HL-60/S4 treated with phorbol 12-myristate 13-acetate at 8.2 ng/mL for 4 days and 3 days (cell line): ENCODE measurements around the gene NOTO.

ENCODE experiments used
- in situ Hi-C: fragments of 300-500 bp; cut with MboI; formaldehyde crosslinking; loops from 2 replicates; pipeline ENCODE4 v1.15.0; 2022; ENCODE audit warnings: low sequenced_read_pairs

NOTO gene, protein sequence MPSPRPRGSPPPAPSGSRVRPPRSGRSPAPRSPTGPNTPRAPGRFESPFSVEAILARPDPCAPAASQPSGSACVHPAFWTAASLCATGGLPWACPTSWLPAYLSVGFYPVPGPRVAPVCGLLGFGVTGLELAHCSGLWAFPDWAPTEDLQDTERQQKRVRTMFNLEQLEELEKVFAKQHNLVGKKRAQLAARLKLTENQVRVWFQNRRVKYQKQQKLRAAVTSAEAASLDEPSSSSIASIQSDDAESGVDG

DNA sequence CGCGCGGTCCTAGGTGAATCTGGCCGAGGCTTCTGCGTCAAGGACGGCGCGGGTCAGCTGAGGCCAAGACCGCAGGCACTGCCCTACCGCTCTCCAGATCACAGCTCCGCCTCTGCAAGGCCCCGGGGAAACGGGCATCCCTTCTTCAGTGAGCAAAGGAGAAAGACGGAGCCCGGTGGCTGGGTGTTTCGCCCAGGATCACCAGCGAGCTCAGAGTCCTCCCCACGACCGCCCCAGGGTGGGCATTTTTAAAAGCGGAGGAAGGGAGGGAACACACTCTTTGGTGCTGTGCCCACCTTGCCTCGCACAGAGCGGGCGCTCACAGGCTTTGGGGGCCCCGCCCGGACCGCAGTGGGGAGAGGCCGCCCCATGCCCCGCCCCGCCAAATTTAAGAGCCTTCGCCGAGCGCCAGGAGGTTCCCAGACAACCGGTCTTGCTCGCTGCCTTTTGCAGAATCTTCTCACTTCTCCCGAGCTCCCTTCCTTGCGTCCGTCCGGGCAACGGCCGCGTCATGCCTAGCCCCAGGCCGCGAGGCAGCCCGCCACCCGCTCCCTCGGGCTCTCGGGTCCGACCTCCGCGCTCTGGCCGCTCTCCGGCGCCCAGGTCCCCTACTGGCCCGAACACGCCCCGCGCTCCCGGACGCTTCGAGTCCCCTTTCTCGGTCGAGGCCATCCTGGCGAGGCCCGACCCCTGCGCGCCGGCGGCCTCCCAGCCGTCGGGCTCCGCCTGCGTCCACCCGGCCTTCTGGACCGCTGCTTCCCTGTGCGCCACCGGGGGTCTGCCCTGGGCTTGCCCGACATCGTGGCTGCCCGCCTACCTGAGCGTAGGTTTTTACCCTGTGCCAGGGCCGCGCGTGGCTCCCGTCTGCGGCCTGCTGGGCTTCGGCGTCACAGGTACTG is at the start of gene NOTO:
TSS of gene NOTO (plus strand) at position 419 of the 899 bp plus-strand sequence. CDS start at position 512, 93 bp downstream.
- in situ Hi-C loops, result no loop called here

DNA sequence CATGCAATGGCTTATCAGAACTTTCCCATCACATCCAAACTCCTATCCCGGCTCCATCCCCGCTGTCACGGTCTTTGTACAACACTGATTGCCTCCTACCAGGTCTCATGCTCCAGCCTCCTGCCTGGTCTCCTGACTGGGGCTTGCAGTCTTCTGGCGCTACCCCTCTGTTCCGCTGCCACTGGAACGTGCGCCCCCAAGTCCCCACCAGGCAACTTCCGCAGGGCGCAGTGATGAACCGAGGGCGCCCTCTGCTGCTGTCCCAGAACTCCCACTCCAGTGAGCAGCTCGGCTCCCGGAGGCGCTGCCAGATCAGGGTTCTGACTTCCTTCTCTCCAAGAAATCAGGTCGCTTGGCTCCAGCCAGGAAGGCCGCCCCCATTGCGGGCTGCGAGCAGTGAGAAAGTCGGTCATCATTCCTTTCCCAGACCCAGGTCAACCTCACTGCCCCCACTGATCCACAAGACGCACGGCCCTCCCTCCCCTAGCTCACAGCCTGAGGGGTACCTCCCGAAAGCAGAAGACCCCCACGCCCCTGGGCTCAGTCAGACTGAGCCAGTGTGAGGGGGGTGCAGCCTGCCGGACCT is 45.7 kb upstream of the NOTO start:
- in situ Hi-C loops, result loop anchor here (25.0 kb wide), 1 partner anchor 269 kb away; the partner anchor contains the start of gene SPR

DNA sequence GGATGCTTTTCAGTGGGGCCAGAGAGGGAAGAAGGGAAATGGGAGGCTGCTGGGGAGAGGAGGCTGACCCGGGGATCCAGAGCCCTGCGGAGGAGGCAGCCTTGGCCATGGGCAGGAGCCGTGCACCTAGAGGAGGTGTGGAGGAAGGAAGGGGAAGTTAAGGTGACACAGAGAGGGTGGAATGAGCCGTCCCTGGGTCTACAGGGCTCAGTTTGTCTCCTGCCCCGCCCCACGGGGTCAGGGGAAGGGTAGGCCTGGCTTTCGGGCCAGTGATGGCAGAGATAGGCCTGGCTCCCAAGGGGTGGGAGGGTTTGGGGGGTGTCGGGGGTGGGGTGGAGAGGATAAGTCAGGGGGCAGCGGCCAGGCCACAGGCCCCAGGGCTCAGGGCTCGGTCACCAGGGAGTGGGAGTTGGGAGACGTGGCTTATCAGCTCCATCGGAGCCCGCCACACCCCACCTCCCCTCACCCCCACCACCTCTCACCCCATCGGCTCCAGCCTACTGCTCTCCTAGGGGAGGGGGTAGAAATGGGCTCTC is 39.5 kb upstream of the NOTO start:
- in situ Hi-C loops, result loop anchor here (25.0 kb wide), 1 partner anchor 276 kb away; the partner anchor contains the start of gene SPR

DNA sequence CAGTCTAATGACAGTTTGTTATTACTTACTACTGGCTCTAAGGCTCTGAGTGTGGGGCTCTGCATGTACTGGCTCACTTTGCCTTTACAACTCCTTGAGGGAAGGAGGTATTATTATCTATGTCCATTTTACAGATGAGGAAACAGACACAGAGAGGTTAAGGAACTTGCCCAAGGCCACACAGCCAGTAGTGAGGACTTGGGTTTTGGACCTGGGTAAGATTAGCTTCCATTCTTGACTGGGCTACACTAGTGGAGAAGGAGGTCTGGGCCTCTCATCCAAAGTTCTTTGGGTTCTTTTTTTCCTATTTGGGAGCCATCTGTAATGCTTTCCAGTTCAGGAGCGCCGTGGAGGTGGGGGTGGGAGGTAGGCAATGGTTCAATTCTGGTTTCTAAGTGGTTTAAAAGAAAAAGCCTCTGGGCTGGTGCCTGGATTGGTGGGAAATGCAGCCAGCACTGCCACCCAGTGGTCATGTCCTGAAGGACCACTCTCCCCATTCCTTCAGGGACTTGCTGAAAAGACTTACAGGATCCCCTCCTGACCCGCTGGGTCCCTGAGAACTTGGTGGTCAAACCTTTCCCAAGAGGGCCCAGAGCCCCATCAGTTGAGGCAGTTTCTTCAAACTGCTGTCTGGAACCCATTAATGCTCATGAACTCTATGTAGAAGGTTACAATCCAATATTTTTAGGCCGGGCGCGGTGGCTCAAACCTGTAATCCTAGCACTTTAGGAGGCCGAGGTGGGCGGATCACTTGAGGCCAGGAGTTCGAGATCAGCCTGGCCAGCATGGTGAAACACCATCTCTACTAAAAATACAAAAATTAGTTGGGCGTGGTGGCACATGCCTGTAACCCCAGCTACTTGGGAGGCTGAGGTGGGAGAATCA is 38.6 kb upstream of the NOTO start:
- in situ Hi-C loops, result loop anchor here (25.0 kb wide), 1 partner anchor 276 kb away; the partner anchor contains the start of gene SPR

DNA sequence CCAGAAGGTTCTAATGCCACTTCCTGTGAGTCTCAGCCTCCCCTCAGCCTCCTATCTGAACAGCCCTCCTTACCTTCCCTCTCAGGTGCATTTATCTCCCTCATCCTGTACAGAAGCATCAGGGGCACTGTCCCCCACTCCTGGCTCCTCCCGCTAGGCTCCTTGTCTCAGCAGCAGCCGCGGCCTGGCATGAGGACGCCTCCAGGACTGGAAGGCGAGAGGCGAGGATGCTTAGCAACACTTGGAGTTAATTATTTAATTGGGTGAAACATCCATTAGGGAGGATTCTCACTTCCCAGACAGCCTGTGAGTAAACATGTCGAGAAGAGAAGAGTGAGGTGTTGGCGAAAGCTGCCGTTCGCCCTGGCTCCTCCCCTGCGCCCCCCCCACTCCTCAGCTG is 36.4 kb upstream of the NOTO start:
- in situ Hi-C loops, result loop anchor here (25.0 kb wide), 1 partner anchor 279 kb away; the partner anchor contains the start of gene SPR

DNA sequence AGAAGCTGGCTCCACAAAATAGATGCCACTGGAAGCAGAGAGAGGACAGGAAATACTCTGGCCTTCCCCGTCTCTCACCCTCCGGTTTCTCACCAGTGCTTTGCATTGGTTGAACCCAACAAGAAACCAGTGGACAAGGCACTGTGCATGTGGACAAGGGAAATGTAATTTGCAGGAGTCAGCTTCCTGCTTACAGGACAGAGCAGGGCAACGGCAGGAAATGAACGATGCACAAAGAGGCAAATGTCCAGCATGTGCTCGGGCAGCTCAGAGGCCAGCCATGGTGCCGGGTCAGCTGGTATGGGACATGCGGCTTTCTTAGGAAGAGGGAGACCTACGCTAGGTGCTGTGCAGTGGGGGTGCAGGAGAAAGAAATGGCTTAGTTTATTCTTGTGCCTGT is 35.6 kb upstream of the NOTO start:
- in situ Hi-C loops, result loop anchor here (25.0 kb wide), 1 partner anchor 280 kb away; the partner anchor contains the start of gene SPR

DNA sequence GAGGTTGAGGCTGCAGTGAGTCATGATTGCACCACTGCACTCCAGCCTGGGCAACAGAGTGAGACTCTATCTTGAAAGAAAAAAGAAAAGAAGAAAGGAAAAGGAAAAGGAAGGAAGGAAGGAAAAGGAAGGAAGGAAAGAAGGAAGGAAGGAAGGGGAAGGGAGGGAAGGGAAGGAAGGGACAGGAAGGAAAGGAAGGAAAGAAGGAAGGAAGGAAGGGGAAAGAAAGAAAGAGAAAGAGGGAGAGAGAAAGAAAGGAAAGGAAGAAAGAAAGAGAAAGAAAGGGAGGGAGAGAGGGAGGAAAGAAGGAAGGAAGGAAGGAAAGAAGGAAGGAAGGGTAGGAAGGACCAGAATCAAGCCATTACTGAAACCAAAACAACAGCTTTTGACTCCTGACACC is 34.0 kb upstream of the NOTO start:
- in situ Hi-C loops, result loop anchor here (25.0 kb wide), 1 partner anchor 281 kb away; the partner anchor contains the start of gene SPR

DNA sequence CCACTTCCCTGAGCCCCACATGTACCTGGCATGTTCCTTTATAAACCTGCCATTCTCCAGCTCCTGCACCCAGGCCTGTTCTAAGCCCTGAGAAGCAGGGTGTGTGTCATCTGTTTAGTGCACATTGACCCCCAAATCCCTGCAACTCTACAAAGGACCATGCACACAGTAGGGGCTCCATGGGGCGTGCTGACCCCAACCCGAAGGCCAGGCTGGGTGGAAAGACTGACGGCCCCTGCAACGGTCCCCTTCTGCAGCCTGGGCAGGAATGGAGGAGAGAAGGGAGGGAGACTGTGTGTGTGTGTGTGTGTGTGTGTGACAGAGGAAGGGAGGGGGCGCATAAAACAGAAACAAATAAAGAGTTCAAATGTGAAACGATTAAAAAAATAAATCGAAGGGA is 32.0 kb upstream of the NOTO start:
- in situ Hi-C loops, result loop anchor here (25.0 kb wide), 1 partner anchor 283 kb away; the partner anchor contains the start of gene SPR

DNA sequence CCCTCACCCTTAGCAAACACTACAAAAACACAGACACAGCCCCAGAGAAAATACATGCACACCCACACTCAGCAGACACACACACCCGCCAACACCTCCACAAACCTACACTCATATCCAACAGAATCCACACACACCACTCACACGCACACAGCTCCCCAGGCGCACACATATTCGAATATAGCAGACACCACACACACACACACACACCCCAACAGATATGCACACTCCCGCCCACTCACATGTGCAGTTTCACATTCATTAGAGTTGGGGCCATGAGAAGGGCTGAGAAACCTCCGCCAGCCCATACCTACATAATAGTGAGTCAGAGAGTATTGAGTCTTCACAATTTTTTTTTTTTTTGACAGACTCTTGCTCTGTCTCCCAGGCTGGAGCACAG is 29.4 kb upstream of the NOTO start:
- in situ Hi-C loops, result loop anchor here (25.0 kb wide), 1 partner anchor 286 kb away; the partner anchor contains the start of gene SPR

DNA sequence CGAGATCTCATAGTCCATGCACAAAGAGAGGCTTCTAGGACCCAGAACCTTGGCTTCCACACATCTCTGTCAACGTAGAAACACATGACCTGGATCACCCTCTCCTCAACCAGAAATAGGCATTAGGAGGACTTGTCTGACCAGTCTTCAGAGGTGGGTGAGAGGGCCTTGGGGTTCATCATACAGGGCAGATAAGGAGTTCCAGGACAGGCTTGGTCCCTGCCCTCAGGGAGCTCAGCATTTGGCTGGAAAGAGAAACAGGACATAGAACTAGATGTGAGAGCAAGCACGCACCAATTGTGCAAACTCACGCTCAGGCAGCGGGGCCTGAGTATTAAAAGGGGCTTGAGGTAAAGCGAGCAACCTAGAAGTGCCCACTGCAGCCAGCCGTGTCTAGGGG is 28.6 kb upstream of the NOTO start:
- in situ Hi-C loops, result loop anchor here (25.0 kb wide), 1 partner anchor 286 kb away; the partner anchor contains the start of gene SPR

DNA sequence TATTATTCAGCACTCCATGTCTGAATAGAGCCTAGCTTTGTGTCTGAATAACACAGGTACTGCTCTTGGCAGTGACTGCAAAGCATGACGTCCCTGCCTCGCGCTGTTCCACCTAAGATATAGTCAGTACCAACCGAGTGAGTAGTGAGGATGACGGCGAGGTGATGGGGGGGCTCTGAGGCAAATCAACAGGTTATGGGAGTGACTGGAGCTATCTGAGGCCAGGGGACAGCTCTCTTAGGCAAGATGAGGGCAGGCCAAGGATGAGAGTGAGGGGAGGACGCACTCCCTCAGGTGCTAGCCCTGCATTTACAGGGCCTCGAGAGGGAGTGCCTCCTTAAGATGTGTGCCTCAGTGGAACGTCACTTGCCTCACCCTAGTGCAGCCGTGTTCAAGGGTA is 28.1 kb upstream of the NOTO start:
- in situ Hi-C loops, result loop anchor here (25.0 kb wide), 1 partner anchor 287 kb away; the partner anchor contains the start of gene SPR

DNA sequence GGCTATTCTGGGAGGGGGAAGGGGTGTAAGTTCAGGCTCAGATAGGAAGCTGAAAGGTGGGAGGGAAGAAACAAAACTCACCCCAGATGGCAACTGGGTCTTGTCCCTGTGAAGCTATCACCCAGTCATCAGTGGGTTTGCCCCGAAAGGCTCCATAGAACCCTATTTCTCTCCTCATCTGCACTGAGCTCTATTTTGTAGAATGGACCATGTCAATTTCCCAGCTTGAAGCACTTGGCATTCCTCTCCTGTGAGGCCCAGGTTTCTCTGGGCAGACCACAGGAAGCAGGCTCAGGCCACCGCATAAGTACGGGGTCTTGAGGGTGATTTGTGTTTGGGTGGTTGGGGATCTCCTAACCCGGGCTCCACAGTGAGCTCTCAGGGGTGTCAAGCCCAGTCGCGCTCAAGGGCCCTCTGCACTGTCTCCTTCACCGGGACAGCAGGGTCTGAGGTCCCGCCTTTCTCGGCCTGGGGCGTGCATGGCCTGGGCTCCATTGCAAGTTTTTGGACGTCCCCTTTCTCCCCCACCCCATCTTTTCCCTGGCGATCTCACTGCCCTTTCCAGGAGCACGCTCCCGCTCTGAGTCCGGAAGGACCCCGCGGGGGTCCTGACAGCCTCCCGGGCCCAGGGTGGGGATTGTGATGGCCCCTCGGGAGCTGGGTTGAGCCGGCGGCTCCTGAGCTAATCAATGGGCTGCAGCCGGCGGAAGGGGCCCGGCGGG is 27.3 kb upstream of the NOTO start:
- in situ Hi-C loops, result loop anchor here (25.0 kb wide), 1 partner anchor 288 kb away; the partner anchor contains the start of gene SPR

DNA sequence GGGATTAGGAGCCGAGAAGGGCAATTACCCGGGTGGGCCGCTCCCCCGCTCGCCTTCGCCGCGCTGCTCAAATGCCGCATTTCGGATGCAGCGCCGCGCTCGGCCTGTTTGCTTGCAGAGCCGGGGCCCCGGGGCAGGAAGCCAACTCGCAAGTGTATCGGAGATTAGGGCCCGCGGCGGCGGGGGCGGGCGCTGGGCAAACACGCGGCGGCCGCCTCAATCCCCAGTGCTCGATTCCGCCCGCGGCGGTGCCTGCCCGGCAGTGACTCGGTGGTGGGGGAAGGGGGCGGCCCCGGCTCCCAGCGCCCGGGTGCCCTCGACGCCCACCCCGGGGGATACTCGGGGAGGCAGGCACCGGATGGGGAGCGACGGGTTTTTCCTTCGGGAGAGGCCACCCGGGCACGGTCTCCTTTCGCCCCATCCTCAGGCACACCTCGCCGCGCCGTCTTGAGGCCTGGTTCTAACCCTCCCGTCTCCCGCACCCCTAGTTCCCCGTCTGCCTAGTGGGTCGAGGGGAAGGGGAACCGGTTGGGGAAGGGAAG is 26.6 kb upstream of the NOTO start:
- in situ Hi-C loops, result no loop called here

DNA sequence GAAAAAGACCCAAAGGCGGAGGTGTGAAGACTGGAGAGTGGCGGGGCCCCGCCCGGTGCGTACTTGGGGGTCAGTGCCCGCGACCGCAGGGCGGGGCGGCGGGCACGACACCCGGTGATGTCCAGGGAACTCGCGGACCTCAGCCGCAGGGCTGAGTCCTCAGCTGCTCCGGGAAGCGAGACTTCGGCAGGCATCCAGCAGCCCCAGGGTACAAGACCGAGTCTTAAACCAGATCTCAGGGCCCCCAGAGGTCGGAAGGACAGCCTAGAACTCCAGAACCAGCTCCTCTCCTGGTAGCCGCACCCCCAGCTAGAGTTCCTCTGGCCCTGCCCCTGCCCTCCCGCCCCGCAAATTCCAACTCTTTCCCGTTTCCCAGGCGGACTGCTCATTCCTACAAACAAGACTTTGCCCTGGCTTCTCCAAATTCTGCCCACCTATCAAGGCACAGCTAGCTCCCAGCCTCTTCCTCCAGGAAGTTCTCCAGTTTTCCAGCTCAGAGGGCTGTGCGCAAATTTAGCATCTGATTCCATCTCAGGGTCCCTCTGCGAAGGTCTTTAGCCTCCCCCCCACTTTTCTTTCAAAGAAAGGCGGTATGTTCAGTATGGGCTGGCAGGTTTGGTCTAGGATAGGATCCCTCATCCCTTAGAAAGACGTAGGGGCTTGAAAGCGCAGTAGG is 26.0 kb upstream of the NOTO start:
- in situ Hi-C loops, result no loop called here

DNA sequence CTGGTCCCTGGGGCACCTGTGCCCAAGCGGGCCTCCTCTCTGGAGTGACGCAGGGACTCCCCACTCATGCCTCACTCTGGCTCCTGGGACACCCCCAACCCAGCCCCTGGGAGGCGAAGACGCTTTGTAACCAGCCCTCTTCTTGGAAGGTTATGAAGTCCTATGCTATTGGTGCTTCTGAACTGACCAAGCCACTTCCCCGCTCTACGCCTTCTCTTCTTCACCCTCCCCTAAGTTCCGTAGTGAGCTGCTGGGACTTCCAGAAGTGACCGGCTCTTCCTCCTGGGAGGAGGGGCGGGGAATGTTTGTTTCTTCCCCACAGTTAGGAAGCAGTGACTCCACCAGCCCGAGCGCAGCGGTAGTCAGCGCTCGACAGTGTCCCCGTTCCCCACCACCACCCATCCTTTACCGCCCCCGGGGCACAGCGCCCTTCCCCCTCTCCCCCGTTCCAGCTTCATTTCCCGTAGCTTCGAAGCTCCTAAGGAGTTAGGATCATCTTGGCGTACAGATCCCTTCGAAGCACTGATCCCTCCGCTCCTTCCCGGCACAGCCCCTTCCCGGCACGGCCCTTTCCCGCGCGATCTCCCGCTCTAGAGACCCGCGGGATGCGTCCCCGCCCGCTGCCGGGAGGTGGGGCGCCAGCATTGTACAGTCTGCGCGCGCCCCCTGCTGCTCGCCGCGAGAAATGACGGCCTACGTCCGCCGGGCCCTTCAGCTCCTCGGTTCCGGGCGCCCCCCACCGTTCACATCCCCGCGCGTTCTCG is 25.3 kb upstream of the NOTO start:
- in situ Hi-C loops, result no loop called here

DNA sequence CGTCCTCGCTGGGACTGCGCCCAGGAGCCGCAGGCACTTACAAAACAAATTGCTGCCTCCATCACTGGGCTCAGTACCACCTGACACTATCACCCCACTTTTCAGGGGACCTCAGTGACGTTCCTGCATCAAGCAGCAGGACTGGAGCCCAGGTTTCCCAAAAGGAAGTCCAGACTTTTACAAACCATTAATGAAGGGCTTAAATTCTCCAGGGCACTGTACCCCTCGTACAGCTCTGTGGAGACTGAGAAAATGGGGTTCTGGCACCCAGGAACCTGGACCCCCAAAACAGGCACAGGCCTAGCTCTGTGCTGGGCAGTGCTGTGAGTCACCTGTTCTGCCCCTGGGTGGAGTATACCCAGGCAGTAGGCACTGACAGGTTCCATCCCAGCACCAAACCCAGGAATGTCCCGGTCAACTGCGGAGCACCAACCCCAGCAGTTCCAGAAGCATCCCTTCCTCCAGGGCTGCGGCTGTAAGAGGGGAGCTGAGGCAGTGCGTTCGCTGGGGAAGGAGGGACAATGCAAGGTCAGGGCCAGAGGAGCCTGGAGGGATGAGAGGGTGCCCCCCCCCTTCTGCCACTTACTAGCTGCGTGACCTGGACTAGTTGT is 24.6 kb upstream of the NOTO start:
- in situ Hi-C loops, result no loop called here

DNA sequence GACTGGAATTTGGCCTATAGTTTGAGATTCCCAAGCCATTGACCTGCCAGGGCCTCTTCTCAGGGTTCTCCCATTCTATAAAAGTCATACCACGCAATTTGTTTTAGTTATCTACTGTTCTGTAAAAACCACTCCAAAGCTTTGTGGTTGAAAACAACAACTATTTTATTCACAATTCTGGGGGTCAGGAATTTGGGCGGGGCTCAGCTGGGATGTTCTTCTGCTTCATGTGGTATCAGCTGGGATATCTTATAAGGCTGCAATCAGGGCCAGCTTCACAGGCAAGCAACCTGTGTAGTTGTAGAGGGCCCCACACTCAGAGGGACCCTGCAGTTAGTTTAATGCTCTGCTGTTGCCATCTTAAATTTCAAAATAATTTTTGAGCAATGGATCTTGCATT is 16.4 kb upstream of the NOTO start:
- in situ Hi-C loops, result no loop called here
